Mononuclear cell (primary cell): Measurements from ENCODE around the gene ACE2. TPM values are rescaled to one million over a fixed set of nuclear protein-coding genes. Genes with fewer than 3 reads are reported as not detected.

ENCODE experiments used
- H3K27me3 ChIP-seq: 2 replicates; pipeline ENCODE4 v1.6.0; 2011; ENCODE audit warnings: low read length, control low read depth; ENCODE audit not compliant: insufficient read depth
- H3K4me1 ChIP-seq: 2 replicates; pipeline ENCODE4 v1.5.1; 2011; ENCODE audit warnings: mild to moderate bottlenecking, low read length, control low read depth; ENCODE audit not compliant: insufficient read depth
- H3K4me3 ChIP-seq: 2 replicates; pipeline ENCODE4 v1.5.1; 2011; ENCODE audit warnings: mild to moderate bottlenecking, low read length, moderate library complexity
- H3K9me3 ChIP-seq: 2 replicates; pipeline ENCODE4 v1.5.1; 2011; ENCODE audit warnings: low read depth, mild to moderate bottlenecking, control low read depth, low read length
- total RNA-seq: library from RNA; depleted of rRNA; stranded (reverse); fragments of >200 nt; gene quantifications from one replicate; pipeline ENCODE4 v1.2.3, GENCODE V29; 2012

Gene ACE2
- total RNA-seq, 1 donor, result not detected

GRCh38 chrX:15601932-15602331 is 1.2 kb upstream of the ACE2 start:
- Histone ChIP-seq H3K4me3 (no peak overlapping the region), H3K4me1 (no peaks in the 10 kb centered on the region), H3K9me3 (no peaks in the 10 kb centered on the region), H3K27me3 (no peaks in the 10 kb centered on the region)

- no peaks in the 10 kb centered on the region for H3K9me3 ChIP-seq
- no peaks in the 10 kb centered on the region for H3K4me1 ChIP-seq
- no peak overlapping the region for H3K4me3 ChIP-seq
- H3K27me3 ChIP-seq, result no peaks in the 10 kb centered on the region
These were observed 711 bp downstream of the ACE2 start for GRCh38 chrX:15600049-15600448.

- H3K4me1 ChIP-seq, result no peaks in the 10 kb centered on the region
- no peaks in the 10 kb centered on the region for H3K9me3 ChIP-seq
- H3K4me3 ChIP-seq, result no peak overlapping the region
- no peaks in the 10 kb centered on the region for H3K27me3 ChIP-seq
These were observed 1.3 kb downstream of the ACE2 start for GRCh38 chrX:15599461-15599860.

GRCh38 chrX:15598026-15598425 is 2.7 kb downstream of the ACE2 start:
- no peak overlapping the region for H3K4me3 ChIP-seq
- H3K27me3 ChIP-seq, result no peaks in the 10 kb centered on the region
- H3K4me1 ChIP-seq, result no peaks in the 10 kb centered on the region
- H3K9me3 ChIP-seq, result no peaks in the 10 kb centered on the region

GRCh38 chrX:15594371-15594770 is 6.4 kb downstream of the ACE2 start:
- H3K9me3 ChIP-seq, result no peaks in the 10 kb centered on the region
- H3K4me3 ChIP-seq, result no peak overlapping the region
- H3K4me1 ChIP-seq, result no peaks in the 10 kb centered on the region
- no peaks in the 10 kb centered on the region for H3K27me3 ChIP-seq

- no peak overlapping the region for H3K4me3 ChIP-seq
- no peaks in the 10 kb centered on the region for H3K27me3 ChIP-seq
- no peaks in the 10 kb centered on the region for H3K4me1 ChIP-seq
- no peaks in the 10 kb centered on the region for H3K9me3 ChIP-seq
These were observed 20.7 kb downstream of the ACE2 start for GRCh38 chrX:15579778-15580747.

GRCh38 chrX:15576019-15576418 is 24.7 kb downstream of the ACE2 start:
- H3K27me3 ChIP-seq, result no peaks in the 10 kb centered on the region
- no peaks in the 10 kb centered on the region for H3K9me3 ChIP-seq
- no peak overlapping the region for H3K4me3 ChIP-seq
- H3K4me1 ChIP-seq, result no peaks in the 10 kb centered on the region

GRCh38 chrX:15574017-15574416 is 26.7 kb downstream of the ACE2 start:
- no peaks in the 10 kb centered on the region for H3K27me3 ChIP-seq
- no peaks in the 10 kb centered on the region for H3K9me3 ChIP-seq
- H3K4me3 ChIP-seq, result no peak overlapping the region
- H3K4me1 ChIP-seq, result no peaks in the 10 kb centered on the region

- Histone ChIP-seq H3K27me3 (no peaks in the 10 kb centered on the region), H3K4me3 (no peak overlapping the region)
These were observed 30.6 kb downstream of the ACE2 start for GRCh38 chrX:15570145-15570544.

GRCh38 chrX:15567886-15568616 is 32.7 kb downstream of the ACE2 start:
- Histone ChIP-seq H3K9me3 (no peaks in the 10 kb centered on the region), H3K4me1 (no peaks in the 10 kb centered on the region), H3K27me3 (no peaks in the 10 kb centered on the region), H3K4me3 (no peak overlapping the region)

More at GRCh38 chrX:15570145-15570544, 30.6 kb downstream of the ACE2 start:
- no peaks in the 10 kb centered on the region for H3K9me3 ChIP-seq
- no peaks in the 10 kb centered on the region for H3K4me1 ChIP-seq

GRCh38 chrX:15567267-15567666 is 33.5 kb downstream of the ACE2 start:
- Histone ChIP-seq H3K4me3 (no peak overlapping the region), H3K27me3 (no peaks in the 10 kb centered on the region), H3K4me1 (no peaks in the 10 kb centered on the region), H3K9me3 (no peaks in the 10 kb centered on the region)

GRCh38 chrX:15566244-15566643 is 34.5 kb downstream of the ACE2 start:
- Histone ChIP-seq H3K4me3 (no peak overlapping the region), H3K9me3 (no peaks in the 10 kb centered on the region), H3K4me1 (no peaks in the 10 kb centered on the region), H3K27me3 (no peaks in the 10 kb centered on the region)

- Histone ChIP-seq H3K4me1 (no peaks in the 10 kb centered on the region), H3K4me3 (no peak overlapping the region), H3K9me3 (no peaks in the 10 kb centered on the region), H3K27me3 (no peaks in the 10 kb centered on the region)
These were observed 35.7 kb downstream of the ACE2 start for GRCh38 chrX:15564981-15565579.

GRCh38 chrX:15563056-15563455 is 37.7 kb downstream of the ACE2 start:
- H3K4me1 ChIP-seq, result no peaks in the 10 kb centered on the region
- no peaks in the 10 kb centered on the region for H3K9me3 ChIP-seq
- no peaks in the 10 kb centered on the region for H3K27me3 ChIP-seq

GRCh38 chrX:15560924-15561323 is 39.8 kb downstream of the ACE2 start:
- H3K27me3 ChIP-seq, result no peaks in the 10 kb centered on the region
- H3K9me3 ChIP-seq, result no peaks in the 10 kb centered on the region
- no peak overlapping the region for H3K4me3 ChIP-seq
- no peaks in the 10 kb centered on the region for H3K4me1 ChIP-seq

More at GRCh38 chrX:15563056-15563455, 37.7 kb downstream of the ACE2 start:
- H3K4me3 ChIP-seq, result no peak overlapping the region
